ENCODE results near the gene ANKRD7.

The ANKRD7 gene, protein sequence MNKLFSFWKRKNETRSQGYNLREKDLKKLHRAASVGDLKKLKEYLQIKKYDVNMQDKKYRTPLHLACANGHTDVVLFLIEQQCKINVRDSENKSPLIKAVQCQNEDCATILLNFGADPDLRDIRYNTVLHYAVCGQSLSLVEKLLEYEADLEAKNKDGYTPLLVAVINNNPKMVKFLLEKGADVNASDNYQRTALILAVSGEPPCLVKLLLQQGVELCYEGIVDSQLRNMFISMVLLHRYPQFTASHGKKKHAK

DNA sequence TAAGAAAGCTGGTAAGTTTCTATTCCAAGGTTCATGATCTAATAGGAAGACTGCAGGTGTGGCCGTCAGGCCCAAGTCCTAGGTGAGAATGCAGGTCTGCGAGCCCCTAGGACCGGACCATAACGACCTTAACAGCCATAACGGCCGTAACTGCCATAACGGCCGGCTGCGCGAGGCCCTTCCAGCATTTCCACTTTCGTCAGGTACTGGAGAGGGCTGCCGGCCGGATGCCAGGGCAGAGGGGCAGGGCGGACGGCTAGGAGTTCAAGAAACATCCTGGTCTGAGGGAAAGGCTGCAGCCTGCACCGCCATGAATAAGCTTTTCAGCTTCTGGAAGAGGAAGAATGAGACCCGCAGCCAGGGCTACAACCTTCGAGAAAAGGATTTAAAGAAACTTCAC, at the start of gene ANKRD7:
Gene ANKRD7 (plus strand): TSS at position 184 of the 400 bp plus-strand sequence. CDS start 127 bp downstream, at position 311.
- DNase-seq (ENCODE audit: low read depth): no peak

- no peak for DNase-seq (ENCODE audit: low read depth)
Measured at GRCh38 chr7:118175740-118176139, 48.8 kb upstream of the ANKRD7 start.

DNA sequence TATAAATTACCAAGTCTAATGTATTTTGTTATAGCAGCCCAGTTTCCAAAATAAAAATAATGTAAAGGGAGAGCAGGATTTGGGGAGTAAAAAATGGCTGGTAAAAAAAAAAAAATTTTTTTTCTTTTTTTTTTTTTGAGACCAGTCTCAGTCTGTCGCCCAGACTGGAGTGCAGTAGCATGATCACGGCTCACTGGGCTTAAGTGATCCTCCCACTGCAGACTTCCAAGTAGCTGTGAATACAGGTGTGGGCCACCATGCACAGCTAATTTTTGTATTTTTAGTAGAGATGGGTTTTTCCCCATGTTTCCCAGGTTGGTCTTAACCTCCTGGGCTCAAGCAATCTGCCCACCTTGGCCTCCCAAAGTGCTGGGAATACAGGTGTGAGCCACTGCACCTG, 45.3 kb upstream of the ANKRD7 start:
- DNase-seq (ENCODE audit: low read depth): no peak

DNA sequence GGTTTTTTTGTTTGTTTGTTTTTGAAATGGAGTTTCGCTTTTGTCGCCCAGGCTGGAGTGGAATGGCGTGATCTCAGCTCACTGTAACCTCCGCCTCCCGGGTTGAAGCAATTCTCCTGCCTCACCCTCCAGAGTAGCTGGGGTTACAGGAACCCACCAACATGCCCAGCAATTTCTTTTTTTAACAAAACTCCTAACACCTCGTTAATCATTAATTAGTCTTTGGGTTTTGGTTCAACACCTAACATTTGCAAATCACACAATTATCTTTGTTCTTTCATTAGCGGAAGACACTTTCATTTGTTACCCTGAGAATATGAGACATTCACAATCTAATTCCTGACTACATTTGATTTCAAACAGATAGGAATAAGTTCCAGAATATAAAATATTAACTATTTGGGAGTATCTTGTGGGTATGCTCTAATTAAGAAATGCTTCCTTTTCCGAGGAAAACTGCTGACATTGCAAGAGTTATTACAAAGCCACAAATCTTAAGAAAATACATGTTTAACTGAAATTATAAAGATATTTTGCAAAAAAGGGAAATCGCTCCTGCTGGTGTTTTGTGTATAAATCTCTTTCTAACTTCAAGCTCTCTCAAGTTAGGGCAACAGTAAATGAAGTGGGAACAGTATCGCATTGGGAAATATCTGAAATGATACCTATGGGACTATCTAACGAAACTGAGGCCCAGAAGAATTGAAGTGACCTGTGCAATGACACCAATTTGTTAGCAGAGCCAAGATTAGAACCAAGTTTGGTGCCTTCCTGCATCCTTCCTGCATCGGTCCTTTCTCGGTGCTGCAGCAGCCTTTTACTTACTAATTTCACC, 41.7 kb upstream of the ANKRD7 start:
- no peak for DNase-seq (ENCODE audit: low read depth)

GRCh38 chr7:118183428-118183785, 41.1 kb upstream of the ANKRD7 start:
- DNase-seq (ENCODE audit: low read depth): no peak

DNA sequence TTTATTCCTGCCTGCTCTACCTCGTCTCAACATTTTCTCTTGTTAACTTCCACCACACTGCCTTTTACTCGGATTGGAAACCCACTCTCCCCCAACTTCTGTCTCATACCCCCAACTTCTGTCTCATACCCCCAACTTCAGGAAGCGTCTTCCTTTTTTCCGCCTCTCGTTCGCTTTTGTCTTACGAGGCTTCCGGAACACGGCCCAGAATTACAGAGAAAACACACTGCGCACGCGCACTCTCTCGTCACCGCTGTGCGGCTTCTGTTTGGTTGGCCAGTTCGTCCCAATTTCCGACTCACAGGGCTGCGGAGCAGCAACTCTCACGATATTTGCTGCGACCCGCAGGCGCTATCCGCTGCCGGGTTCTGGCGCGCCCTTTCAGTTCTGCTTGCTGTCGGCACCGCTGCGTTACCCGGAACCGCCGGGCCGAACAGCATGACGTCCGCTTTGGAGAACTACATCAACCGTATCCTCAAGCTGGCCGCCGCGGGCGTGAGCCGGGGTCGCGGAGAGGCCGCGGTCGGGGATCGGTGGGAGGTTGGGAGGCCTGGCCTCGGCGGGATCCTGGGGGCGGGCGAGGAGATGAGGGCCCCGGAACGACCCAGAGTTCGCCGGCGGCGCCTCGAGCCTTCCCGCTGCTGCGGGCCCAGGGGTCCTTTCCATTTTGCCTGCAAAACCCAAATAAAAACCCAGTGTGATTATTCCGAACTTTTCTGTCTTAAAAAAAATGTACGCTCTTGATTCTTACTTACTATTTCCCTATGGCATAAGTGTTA, 40.5 kb upstream of the ANKRD7 start, which contains the start of gene LSM8:
Gene LSM8 (plus strand): TSS at position 379 of the 779 bp plus-strand sequence. CDS start 60 bp downstream, at position 439.
- peak; percentile 89 for DNase-seq (ENCODE audit: low read depth)

DNA sequence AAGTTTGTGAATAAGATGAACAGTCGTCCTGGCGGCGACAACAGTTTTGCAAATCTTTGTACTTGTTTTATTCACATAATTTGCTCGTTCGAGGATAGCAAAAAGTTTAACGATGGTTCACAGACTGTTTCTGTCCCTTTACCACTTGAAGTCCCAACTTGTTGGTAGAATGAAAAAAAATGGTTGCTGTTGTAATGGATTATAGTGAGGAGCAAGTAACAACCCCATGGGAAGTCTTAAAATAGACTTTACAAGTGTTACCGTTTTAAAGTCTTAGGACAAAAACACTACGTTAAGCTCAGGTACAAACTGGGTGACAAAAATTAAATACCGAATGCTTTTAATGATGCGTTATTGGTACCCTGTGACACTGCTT, 40.0 kb upstream of the ANKRD7 start:
- DNase-seq (ENCODE audit: low read depth): no peak

GRCh38 chr7:118185163-118185860, 39.2 kb upstream of the ANKRD7 start:
- peak; percentile 50 for DNase-seq (ENCODE audit: low read depth)

GRCh38 chr7:118186501-118186900, 38.0 kb upstream of the ANKRD7 start:
- no peak for DNase-seq (ENCODE audit: low read depth)

DNA sequence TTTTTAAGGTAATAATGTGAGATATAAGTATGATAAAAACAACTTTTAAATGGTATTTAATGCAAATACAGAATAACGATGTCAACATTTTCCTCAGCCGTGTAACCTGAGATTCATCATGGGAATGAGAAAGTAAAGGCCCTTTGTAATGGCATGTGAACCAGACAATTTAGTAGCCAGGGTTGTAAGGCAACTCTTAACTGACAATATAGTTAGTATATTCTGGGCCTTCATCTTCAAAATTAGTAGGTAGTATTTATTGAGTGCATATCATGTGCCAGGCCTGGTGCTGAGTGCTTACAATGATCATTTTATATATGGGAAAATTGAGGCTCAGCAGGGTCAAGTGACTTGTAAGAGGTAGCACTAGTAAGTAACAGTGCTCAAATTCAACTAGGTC, 29.9 kb upstream of the ANKRD7 start:
- DNase-seq (ENCODE audit: low read depth): no peak

DNA sequence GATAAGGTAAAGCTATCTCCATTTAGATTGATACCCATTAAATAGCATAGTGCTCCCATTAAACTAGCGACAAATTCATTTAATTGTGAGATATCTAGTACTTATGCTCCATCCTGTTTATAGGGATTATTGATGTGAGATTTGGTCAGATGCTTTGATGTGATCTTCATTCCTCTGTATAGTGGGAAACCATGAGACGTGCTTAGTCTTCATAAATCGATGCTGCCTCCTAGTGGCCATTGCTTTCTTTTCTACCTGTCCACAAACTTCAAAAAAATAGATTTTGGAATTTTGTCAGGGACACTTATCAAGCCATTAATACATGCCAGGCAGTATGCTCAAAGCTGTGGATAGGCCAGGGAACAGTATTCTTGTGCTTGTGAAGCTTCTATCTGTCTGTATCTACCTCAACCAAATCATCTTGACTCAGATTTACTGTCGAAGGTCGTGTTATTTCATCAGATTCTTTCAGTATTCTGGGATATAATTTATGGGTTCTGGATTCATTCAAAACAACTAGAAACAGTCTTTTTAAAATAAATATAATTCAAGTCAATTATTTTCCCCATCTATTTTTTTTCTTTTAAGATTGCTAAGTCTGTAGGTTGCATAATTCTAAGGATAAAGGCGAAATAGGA, 28.5 kb upstream of the ANKRD7 start:
- DNase-seq (ENCODE audit: low read depth): no peak

- no peak for DNase-seq (ENCODE audit: low read depth)
Measured at GRCh38 chr7:118202061-118202460, 22.4 kb upstream of the ANKRD7 start.

- DNase-seq (ENCODE audit: low read depth): no peak
Measured at GRCh38 chr7:118214051-118214832, 10.3 kb upstream of the ANKRD7 start.

- DNase-seq (ENCODE audit: low read depth): no peak
Measured at GRCh38 chr7:118214833-118215182, 9.7 kb upstream of the ANKRD7 start.

DNA sequence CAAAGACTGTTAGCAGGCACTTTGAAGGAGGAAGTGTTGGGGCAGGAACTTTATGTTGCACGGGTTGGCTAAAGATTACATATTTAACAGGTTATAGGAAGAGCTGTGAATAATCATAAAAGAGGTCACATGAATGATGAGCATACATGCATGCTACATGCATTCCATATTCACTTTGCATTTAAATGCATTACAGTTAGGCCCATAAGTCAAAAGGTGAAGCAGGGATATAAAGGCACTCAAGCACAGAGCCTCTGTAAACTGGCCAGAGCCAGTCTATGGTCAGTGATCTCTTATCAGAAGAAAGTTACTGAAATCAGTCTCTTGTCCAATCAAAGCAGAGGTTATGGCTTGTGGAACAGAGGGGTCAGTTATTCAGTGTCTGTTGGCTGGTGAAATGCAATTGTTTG, 7.3 kb upstream of the ANKRD7 start:
- no peak for DNase-seq (ENCODE audit: low read depth)

GRCh38 chr7:118218413-118219156, 5.9 kb upstream of the ANKRD7 start:
- DNase-seq (ENCODE audit: low read depth): no peak

- DNase-seq (ENCODE audit: low read depth): no peak
Measured at GRCh38 chr7:118219157-118219512, 5.4 kb upstream of the ANKRD7 start.

DNA sequence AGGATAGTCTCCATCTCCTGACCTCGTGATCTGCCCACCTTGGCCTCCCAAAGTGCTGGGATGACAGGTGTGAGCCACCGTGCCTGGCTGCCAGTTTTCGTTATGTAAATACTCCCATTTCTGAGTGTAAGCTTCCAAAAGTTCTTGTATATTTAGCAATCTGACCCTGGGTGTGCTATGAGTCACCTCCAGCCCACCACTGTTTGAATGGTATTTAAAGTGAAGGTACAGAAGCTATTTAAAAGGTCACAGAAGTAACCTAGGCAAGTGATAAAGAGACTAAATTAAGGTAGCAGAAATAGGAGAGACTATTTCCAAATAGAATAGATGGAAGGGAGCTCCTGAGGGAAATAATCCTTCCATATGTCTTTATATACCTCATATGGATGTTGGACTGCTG, 3.9 kb upstream of the ANKRD7 start:
- DNase-seq (ENCODE audit: low read depth): no peak

- DNase-seq (ENCODE audit: low read depth): no peak
Measured at GRCh38 chr7:118222591-118222990, 1.9 kb upstream of the ANKRD7 start.

GRCh38 chr7:118232837-118233236, 8.3 kb downstream of the ANKRD7 start:
- DNase-seq (ENCODE audit: low read depth): no peak

Measured in GM04503 (cell line).